Thyroid gland (tissue), 4 donors: ENCODE data around the gene TUBGCP2. TPM values are rescaled to one million over a fixed set of nuclear protein-coding genes. Genes with fewer than 3 reads are reported as not detected.

Experiments
- DNase-seq, 2 donors: peaks; one replicate each; pipeline ENCODE4 v3.0.0-alpha.2; 2019
- H3K27ac ChIP-seq, 3 donors: fragments of 200-600 bp; sonication (generic); 1 replicate in 2 of 3; 2 replicates in 1 of 3; pipeline ENCODE4 v1.5.1; 2016 to 2019; ENCODE audit warnings: mild to moderate bottlenecking in 1 of 3, moderate library complexity in 1 of 3
- H3K27me3 ChIP-seq: fragments of 200-600 bp; sonication (generic); one replicate; pipeline ENCODE4 v1.5.1; 2019
- H3K36me3 ChIP-seq, 2 donors: fragments of 200-600 bp; sonication (generic); one replicate each; pipeline ENCODE4 v1.5.1; 2016 to 2019
- H3K4me1 ChIP-seq, 2 donors: fragments of 200-600 bp; sonication (generic); one replicate each; pipeline ENCODE4 v1.5.1; 2017 to 2019
- H3K4me3 ChIP-seq, 3 donors: fragments of 200-600 bp; sonication (generic); replicated peaks in 1 of 3; 1 replicate in 2 of 3; 2 replicates in 1 of 3; pipeline ENCODE4 v1.5.1; 2016; ENCODE audit warnings: mild to moderate bottlenecking in 1 of 3
- H3K9me3 ChIP-seq: fragments of 200-600 bp; sonication (generic); one replicate; pipeline ENCODE4 v1.5.1; 2017
- CTCF ChIP-seq, 6 experiments: fragments of 200-600 bp in 3 of 6; fragments of 450-650 bp in 3 of 6; sonication (generic) in 3 of 6; IDR thresholded peaks; one replicate each; pipeline ENCODE4 v1.5.1; 2016 to 2019; ENCODE audit warnings: antibody characterized with exemption in 6 of 6, mild to moderate bottlenecking in 2 of 6, inconsistent platforms in 1 of 6, moderate library complexity in 1 of 6
- POLR2A ChIP-seq, 2 donors: fragments of 450-650 bp; IDR thresholded peaks; one replicate each; pipeline ENCODE4 v1.6.1; 2017; ENCODE audit warnings: antibody characterized with exemption in 2 of 2, mild to moderate bottlenecking in 2 of 2, moderate library complexity in 1 of 2
- WGBS, 2 donors: methylation state at CpG; one replicate each; pipeline ENCODE4 v1.1.5; 2017; 5-methylcytosine and 5-hydroxymethylcytosine counted together
- intact Hi-C: fragments of 100-400 bp; cut with DNase I; formaldehyde crosslinking; loops from one replicate; pipeline ENCODE4 v1.15.1; 2023
- total RNA-seq, 4 donors: library from RNA; depleted of rRNA; stranded (reverse); fragments of >200 nt; gene quantifications; one replicate each; pipeline ENCODE4 v1.2.3, GENCODE V29; 2016

The TUBGCP2 gene
- total RNA-seq, 4 donors from 2014 or later = 56.5 to 73.3 (median 62.9) TPM

GRCh38 chr10:133271521-133272300 lies 37.0 kb downstream of the TUBGCP2 start:
- WGBS, 2 donors = 87 to 92% methylated on average over 20 to 25 of the region's 35 CpGs
- no peak overlapping the region for H3K27ac ChIP-seq
- no peak for DNase-seq
- no peaks in the 10 kb centered on the region for H3K27me3 ChIP-seq
- no peaks in the 10 kb centered on the region for H3K9me3 ChIP-seq
- no peaks in the 10 kb centered on the region for H3K36me3 ChIP-seq
- TF ChIP-seq POLR2A (IDR thresholded peaks at IDR 0.05) (no peak), CTCF (IDR thresholded peaks at IDR 0.05) (no peak)
- intact Hi-C loops = no loop called here
- no peak overlapping the region for H3K4me3 ChIP-seq
- peaks cover 6 to 7% of the 10 kb centered on the region in 2 donors for H3K4me1 ChIP-seq

- Histone ChIP-seq H3K4me1 (no peaks in the 10 kb centered on the region), H3K27me3 (no peaks in the 10 kb centered on the region), H3K9me3 (no peaks in the 10 kb centered on the region), H3K36me3 (no peaks in the 10 kb centered on the region), H3K4me3 (no peak overlapping the region), H3K27ac (no peak overlapping the region)
- 95 to 97% methylated on average over 6 to 7 of the region's 19 CpGs for WGBS, 2 donors
- TF ChIP-seq POLR2A (IDR thresholded peaks at IDR 0.05) (no peak), CTCF (IDR thresholded peaks at IDR 0.05) (no peak)
- DNase-seq = no peak
- intact Hi-C loops = no loop called here
These were observed 37.8 kb downstream of the TUBGCP2 start for GRCh38 chr10:133270773-133271297.

GRCh38 chr10:133270204-133270603 lies 38.5 kb downstream of the TUBGCP2 start:
- intact Hi-C loops = no loop called here
- H3K27ac ChIP-seq = no peak overlapping the region
- no peaks in the 10 kb centered on the region for H3K36me3 ChIP-seq
- no peak overlapping the region for H3K4me3 ChIP-seq
- H3K27me3 ChIP-seq = no peaks in the 10 kb centered on the region
- H3K4me1 ChIP-seq = no peaks in the 10 kb centered on the region
- WGBS, 2 donors = 87 to 100% methylated on average over 4 to 11 of the region's 20 CpGs
- H3K9me3 ChIP-seq = no peaks in the 10 kb centered on the region
- TF ChIP-seq POLR2A (IDR thresholded peaks at IDR 0.05) (no peak), CTCF (IDR thresholded peaks at IDR 0.05) (no peak)
- DNase-seq = no peak

GRCh38 chr10:133269367-133269766 lies 39.3 kb downstream of the TUBGCP2 start:
- H3K4me3 ChIP-seq = no peak overlapping the region
- WGBS, 2 donors = 85% methylated on average over 13 of the region's 26 CpGs; no CpG with 5 or more reads in 1 of the 2 donors
- H3K27me3 ChIP-seq = no peaks in the 10 kb centered on the region
- intact Hi-C loops = no loop called here
- H3K4me1 ChIP-seq = no peaks in the 10 kb centered on the region
- H3K9me3 ChIP-seq = no peaks in the 10 kb centered on the region
- no peaks in the 10 kb centered on the region for H3K36me3 ChIP-seq
- no peak overlapping the region for H3K27ac ChIP-seq
- no peak for DNase-seq
- TF ChIP-seq CTCF (IDR thresholded peaks at IDR 0.05) (no peak), POLR2A (IDR thresholded peaks at IDR 0.05) (no peak)

GRCh38 chr10:133268532-133268931 lies 40.1 kb downstream of the TUBGCP2 start:
- no peak overlapping the region for H3K27ac ChIP-seq
- H3K4me3 ChIP-seq = no peak overlapping the region
- H3K4me1 ChIP-seq = no peaks in the 10 kb centered on the region
- TF ChIP-seq POLR2A (IDR thresholded peaks at IDR 0.05) (no peak), CTCF (IDR thresholded peaks at IDR 0.05) (no peak)
- no peaks in the 10 kb centered on the region for H3K9me3 ChIP-seq
- H3K36me3 ChIP-seq = no peaks in the 10 kb centered on the region
- intact Hi-C loops = no loop called here
- DNase-seq = no peak
- no peaks in the 10 kb centered on the region for H3K27me3 ChIP-seq
- 92% methylated on average over 7 of the region's 22 CpGs; no CpG with 5 or more reads in 1 of the 2 donors for WGBS, 2 donors
